HEK293T (cell line): ENCODE results near the gene TRPM2.

Experiments
- BHLHE40 ChIP-seq: fragments of 450-650 bp; IDR thresholded peaks from 2 replicates; pipeline ENCODE4 v1.6.1; 2016; ENCODE audit warnings: mild to moderate bottlenecking, moderate library complexity, borderline replicate concordance
- CTBP1 ChIP-seq: fragments of 450-650 bp; IDR thresholded peaks from 2 replicates; pipeline ENCODE4 v1.6.1; 2016; ENCODE audit warnings: borderline replicate concordance
- ELF4 ChIP-seq: fragments of 450-650 bp; IDR thresholded peaks from 2 replicates; pipeline ENCODE4 v1.6.1; 2017; ENCODE audit warnings: antibody characterized with exemption
- FOXK2 ChIP-seq: fragments of 450-650 bp; IDR thresholded peaks from 2 replicates; pipeline ENCODE4 v1.6.1; 2016; ENCODE audit warnings: mild to moderate bottlenecking
- HDGF ChIP-seq: fragments of 450-650 bp; IDR thresholded peaks from 2 replicates; pipeline ENCODE4 v1.6.1; 2017; ENCODE audit warnings: antibody characterized with exemption, borderline replicate concordance
- LEF1 ChIP-seq: fragments of 450-650 bp; IDR thresholded peaks from 2 replicates; pipeline ENCODE4 v1.6.1; 2017; ENCODE audit warnings: mild to moderate bottlenecking, borderline replicate concordance
- NFRKB ChIP-seq: fragments of 450-650 bp; IDR thresholded peaks from 2 replicates; pipeline ENCODE4 v1.6.1; 2016; ENCODE audit warnings: mild to moderate bottlenecking, moderate library complexity
- PKNOX1 ChIP-seq: fragments of 450-650 bp; IDR thresholded peaks from 2 replicates; pipeline ENCODE4 v1.6.1; 2016
- SP1 ChIP-seq: fragments of 450-650 bp; IDR thresholded peaks from 2 replicates; pipeline ENCODE4 v1.6.1; 2017
- SUZ12 ChIP-seq: fragments of 450-650 bp; IDR thresholded peaks from 2 replicates; pipeline ENCODE4 v1.6.1; 2016; ENCODE audit warnings: mild to moderate bottlenecking
- TARDBP ChIP-seq: fragments of 450-650 bp; IDR thresholded peaks from 2 replicates; pipeline ENCODE4 v1.6.1; 2016

GRCh38 chr21:44322621-44323325 lies 30.6 kb upstream of the TRPM2 start:
- TF ChIP-seq ELF4 (no peak), HDGF (no peak), SP1 (no peak), CTBP1 (no peak), BHLHE40 (no peak), TARDBP (no peak), LEF1 (no peak), SUZ12 (no peak), PKNOX1 (no peak), FOXK2 (no peak), NFRKB (no peak)
